H9 (cell line): ENCODE results near the gene MAPK14. TPM values are rescaled to one million over a fixed set of nuclear protein-coding genes. Genes with fewer than 3 reads are reported as not detected.
A peak's percentile ranks its signal among the peaks of the same experiment; 100 is the strongest.

Experiments
- DNase-seq: peaks from one replicate; pipeline ENCODE4 v3.0.0-alpha.2; 2017
- H2AFZ ChIP-seq: one replicate; pipeline ENCODE4 v1.6.1; 2013; ENCODE audit warnings: mild to moderate bottlenecking, low read length, control low read depth, moderate library complexity
- H2AK5ac ChIP-seq: 2 replicates; pipeline ENCODE4 v1.6.1; 2013; ENCODE audit warnings: low read length, control low read depth, mixed read lengths; ENCODE audit not compliant: insufficient read length
- H2BK120ac ChIP-seq: one replicate; pipeline ENCODE4 v1.6.1; 2013; ENCODE audit warnings: low read depth, mild to moderate bottlenecking, low read length, control low read depth, inconsistent platforms; ENCODE audit not compliant: poor library complexity, severe bottlenecking
- H2BK12ac ChIP-seq: 2 replicates; pipeline ENCODE4 v1.6.1; 2013; ENCODE audit warnings: low read length, control low read depth, mixed read lengths, low read depth; ENCODE audit not compliant: insufficient read length
- H2BK15ac ChIP-seq: 2 replicates; pipeline ENCODE4 v1.6.1; 2013; ENCODE audit warnings: low read depth, low read length, control low read depth
- H2BK20ac ChIP-seq: one replicate; pipeline ENCODE4 v1.6.1; 2013; ENCODE audit warnings: low read depth, mild to moderate bottlenecking, low read length, control low read depth, inconsistent platforms; ENCODE audit not compliant: poor library complexity, severe bottlenecking
- H2BK5ac ChIP-seq: 2 replicates; pipeline ENCODE4 v1.6.1; 2013; ENCODE audit warnings: low read length, control low read depth, mixed read lengths; ENCODE audit not compliant: insufficient read length
- H3K14ac ChIP-seq: 2 replicates; pipeline ENCODE4 v1.6.1; 2013; ENCODE audit warnings: low read length, control low read depth; ENCODE audit not compliant: insufficient read depth
- H3K18ac ChIP-seq: 2 replicates; pipeline ENCODE4 v1.6.1; 2013; ENCODE audit warnings: low read depth, mild to moderate bottlenecking, mixed read lengths, low read length, control low read depth; ENCODE audit not compliant: insufficient read length
- H3K23ac ChIP-seq: 2 replicates; pipeline ENCODE4 v1.6.1; 2013; ENCODE audit warnings: low read length, control low read depth, mixed read lengths, low read depth; ENCODE audit not compliant: insufficient read length
- H3K23me2 ChIP-seq: 2 replicates; pipeline ENCODE4 v1.6.1; 2013; ENCODE audit warnings: low read depth, mild to moderate bottlenecking, mixed read lengths, low read length, control low read depth; ENCODE audit not compliant: insufficient read length, poor library complexity, severe bottlenecking
- H3K27ac ChIP-seq: 2 replicates; pipeline ENCODE4 v1.5.1; 2013; ENCODE audit warnings: low read length, control low read depth, mixed read lengths, low read depth; ENCODE audit not compliant: insufficient read length
- H3K27me3 ChIP-seq: 2 replicates; pipeline ENCODE4 v1.6.1; 2013; ENCODE audit warnings: low read length, control low read depth, inconsistent platforms; ENCODE audit not compliant: insufficient read depth
- H3K4ac ChIP-seq: 2 replicates; pipeline ENCODE4 v1.6.1; 2013; ENCODE audit warnings: low read depth, mild to moderate bottlenecking, control low read depth, inconsistent platforms, low read length, moderate library complexity
- H3K4me1 ChIP-seq: 2 replicates; pipeline ENCODE4 v1.6.1; 2013; ENCODE audit warnings: low read length, control low read depth, inconsistent platforms; ENCODE audit not compliant: insufficient read depth
- H3K4me2 ChIP-seq: 2 replicates; pipeline ENCODE4 v1.6.1; 2013; ENCODE audit warnings: low read length, control low read depth, mixed read lengths; ENCODE audit not compliant: insufficient read length, insufficient read depth
- H3K56ac ChIP-seq: 2 replicates; pipeline ENCODE4 v1.6.1; 2013; ENCODE audit warnings: low read depth, mild to moderate bottlenecking, mixed read lengths, low read length, control low read depth; ENCODE audit not compliant: insufficient read length
- H3K79me1 ChIP-seq: 2 replicates; pipeline ENCODE4 v1.6.1; 2013; ENCODE audit warnings: low read depth, mild to moderate bottlenecking, moderate library complexity, low read length, control low read depth, inconsistent platforms; ENCODE audit not compliant: insufficient read depth, poor library complexity, severe bottlenecking
- H3K79me2 ChIP-seq: 2 replicates; pipeline ENCODE4 v1.6.1; 2013; ENCODE audit warnings: low read length, control low read depth, inconsistent platforms; ENCODE audit not compliant: insufficient read depth
- H3K9ac ChIP-seq: 2 replicates; pipeline ENCODE4 v1.6.1; 2013; ENCODE audit warnings: low read length, control low read depth, mixed read lengths; ENCODE audit not compliant: insufficient read length; ENCODE audit errors: extremely low read depth
- H3K9me3 ChIP-seq: one replicate; pipeline ENCODE4 v1.6.1; 2013; ENCODE audit warnings: low read depth, low read length, inconsistent platforms; ENCODE audit not compliant: control insufficient read depth
- H3T11ph ChIP-seq: one replicate; pipeline ENCODE4 v1.6.1; 2013; ENCODE audit warnings: mild to moderate bottlenecking, low read length, control low read depth, inconsistent platforms
- H4K20me1 ChIP-seq: one replicate; pipeline ENCODE4 v1.6.1; 2013; ENCODE audit not compliant: control insufficient read depth, insufficient read length, insufficient read depth
- H4K5ac ChIP-seq: 2 replicates; pipeline ENCODE4 v1.6.1; 2013; ENCODE audit warnings: low read depth, mild to moderate bottlenecking, mixed read lengths, low read length, control low read depth; ENCODE audit not compliant: insufficient read length
- H4K8ac ChIP-seq: replicated peaks from 2 replicates; pipeline ENCODE4 v1.6.1; 2013; ENCODE audit warnings: low read length, control low read depth, mixed read lengths, low read depth; ENCODE audit not compliant: insufficient read length
- H4K91ac ChIP-seq: 2 replicates; pipeline ENCODE4 v1.6.1; 2013; ENCODE audit warnings: low read depth, mild to moderate bottlenecking, moderate library complexity, mixed read lengths, low read length, control low read depth; ENCODE audit not compliant: insufficient read length
- H3K27ac Mint-ChIP-seq, 3 experiments: 2 replicates in 2 of 3; 3 replicates in 1 of 3; pipeline ENCODE4 v1.8.0; 2020 to 2021; ENCODE audit warnings: mixed read lengths in 3 of 3, mild to moderate bottlenecking in 1 of 3, moderate library complexity in 1 of 3
- H3K27me3 Mint-ChIP-seq: 2 replicates; pipeline ENCODE4 v1.8.0; 2021; ENCODE audit warnings: low read depth, mild to moderate bottlenecking, moderate library complexity, mixed read lengths
- H3K36me3 Mint-ChIP-seq, 3 experiments: 2 replicates in 2 of 3; 3 replicates in 1 of 3; pipeline ENCODE4 v1.8.0; 2020 to 2021; ENCODE audit warnings: low read depth in 3 of 3, mixed read lengths in 3 of 3; ENCODE audit not compliant: insufficient read depth in 1 of 3
- H3K4me1 Mint-ChIP-seq, 2 experiments: 2 replicates each; pipeline ENCODE4 v1.8.0; 2020; ENCODE audit warnings: mixed read lengths in 2 of 2
- H3K4me3 Mint-ChIP-seq, 2 experiments: 2 replicates in 1 of 2; 3 replicates in 1 of 2; pipeline ENCODE4 v1.8.0; 2020 to 2021; ENCODE audit warnings: mild to moderate bottlenecking in 2 of 2, mixed read lengths in 2 of 2, moderate library complexity in 1 of 2
- H3K9me3 Mint-ChIP-seq, 2 experiments: 2 replicates in 1 of 2; 3 replicates in 1 of 2; pipeline ENCODE4 v1.8.0; 2020; ENCODE audit warnings: mild to moderate bottlenecking in 2 of 2, mixed read lengths in 2 of 2, moderate library complexity in 1 of 2
- CTCF ChIP-seq: fragments of 200-600 bp; sonication (generic); conservative IDR thresholded peaks from 3 replicates; pipeline ENCODE4 v1.8.0; 2021; ENCODE audit warnings: antibody characterized with exemption, mild to moderate bottlenecking
- WGBS: extraction: QIAGEN DNeasy Blood & Tissue Kit; methylation state at CpG from one replicate; pipeline ENCODE4 v1.1.7; 2013; ENCODE audit warnings: missing lambda C conversion rate, low lambda C conversion rate, mixed read lengths; ENCODE audit not compliant: insufficient read length; ENCODE audit errors: extremely low coverage; 5-methylcytosine and 5-hydroxymethylcytosine counted together
- total RNA-seq: library from RNA; stranded (reverse); gene quantifications from 2 replicates; pipeline ENCODE4 v1.2.1, GENCODE V29; 2021

MAPK14 gene
- total RNA-seq, 1 experiment from 2014 or later, result 40.5 TPM

- no peaks in the 10 kb centered on the region for H3K9me3 ChIP-seq
- Mint-ChIP-seq H3K27me3 (no peaks in the 10 kb centered on the region), H3K4me1 (peaks cover 6 to 13% of the 10 kb centered on the region in 2 experiments), H3K36me3 (peaks cover 0 to 13% (median 0%) of the 10 kb centered on the region in 3 experiments; a peak in 2 of 7 replicates), H3K27ac (peak overlapping the region; percentile 22 to 59 (median 54); a peak in 2 of 7 replicates), H3K4me3 (no peak overlapping the region), H3K9me3 (no peaks in the 10 kb centered on the region)
- H2BK15ac ChIP-seq, result no peak overlapping the region
- no peaks in the 10 kb centered on the region for H3K79me2 ChIP-seq
- no peak overlapping the region for H2BK20ac ChIP-seq
- no peak overlapping the region for H3K14ac ChIP-seq
- no peak for TF ChIP-seq CTCF
- H4K5ac ChIP-seq, result no peak overlapping the region
- no peaks in the 10 kb centered on the region for H3K4me1 ChIP-seq
- no peak overlapping the region for H3K56ac ChIP-seq
- no peak overlapping the region for H2BK5ac ChIP-seq
- H4K20me1 ChIP-seq, result no peaks in the 10 kb centered on the region
- no peaks in the 10 kb centered on the region for H3K27me3 ChIP-seq
- no peak overlapping the region for H3T11ph ChIP-seq
- H4K8ac ChIP-seq, result no peak overlapping the region
- H3K79me1 ChIP-seq, result no peaks in the 10 kb centered on the region
- no peak overlapping the region for H3K4me2 ChIP-seq
- H3K4ac ChIP-seq, result no peak overlapping the region
- H3K18ac ChIP-seq, result no peak overlapping the region
- no CpG with 5 or more reads among the region's 3 CpGs for WGBS
- no peak overlapping the region for H4K91ac ChIP-seq
- H3K23me2 ChIP-seq, result no peaks in the 10 kb centered on the region
- H3K9ac ChIP-seq, result no peak overlapping the region
- no peak overlapping the region for H3K23ac ChIP-seq
- no peak overlapping the region for H2BK120ac ChIP-seq
- no peak overlapping the region for H2AK5ac ChIP-seq
- H2BK12ac ChIP-seq, result no peak overlapping the region
- no peak for DNase-seq
- no peak overlapping the region for H2AFZ ChIP-seq
- no peak overlapping the region for H3K27ac ChIP-seq
Measured at GRCh38 chr6:36064770-36065396, 37.3 kb downstream of the MAPK14 start.
